Measurements from ENCODE around the gene PPRC1.
"Not testable (repeated sequence)": the region's sequence is repeated elsewhere in the genome, so short reads cannot be mapped to it uniquely, and the experiment has no call there.

PPRC1 gene

GRCh38 chr10:102188298-102188940, 55.6 kb downstream of the PPRC1 start:
- H3K9ac ChIP-seq (ENCODE audit: low read length): no peak overlapping the region
- no peaks in the 10 kb centered on the region for H3K4me1 ChIP-seq (ENCODE audit: control insufficient read depth, insufficient read depth, low read length)
- no peak overlapping the region for H3K4me3 ChIP-seq (ENCODE audit: low read length)

GRCh38 chr10:102188941-102189898, 56.4 kb downstream of the PPRC1 start:
- H3K9ac ChIP-seq (ENCODE audit: low read length); H3K4me1 ChIP-seq (ENCODE audit: control insufficient read depth, insufficient read depth, low read length): not testable (repeated sequence)

More at GRCh38 chr10:102188298-102188940, 55.6 kb downstream of the PPRC1 start:
- Histone ChIP-seq H3K27me3 (ENCODE audit: control insufficient read depth, insufficient read depth, low read length) (no peaks in the 10 kb centered on the region), H3K36me3 (ENCODE audit: control insufficient read depth, insufficient read depth, low read length) (no peaks in the 10 kb centered on the region), H3K9me3 (ENCODE audit: control insufficient read depth, low read length) (no peaks in the 10 kb centered on the region)

GRCh38 chr10:102191956-102192355, 59.1 kb downstream of the PPRC1 start:
- Histone ChIP-seq H3K9me3 (ENCODE audit: control insufficient read depth, low read length) (no peaks in the 10 kb centered on the region), H3K4me3 (ENCODE audit: low read length) (no peak overlapping the region), H3K9ac (ENCODE audit: low read length) (no peak overlapping the region), H3K27me3 (ENCODE audit: control insufficient read depth, insufficient read depth, low read length) (no peaks in the 10 kb centered on the region), H3K4me1 (ENCODE audit: control insufficient read depth, insufficient read depth, low read length) (no peaks in the 10 kb centered on the region), H3K36me3 (ENCODE audit: control insufficient read depth, insufficient read depth, low read length) (no peaks in the 10 kb centered on the region)

More at GRCh38 chr10:102188941-102189898, 56.4 kb downstream of the PPRC1 start:
- H3K27me3 ChIP-seq (ENCODE audit: control insufficient read depth, insufficient read depth, low read length); H3K36me3 ChIP-seq (ENCODE audit: control insufficient read depth, insufficient read depth, low read length); H3K9me3 ChIP-seq (ENCODE audit: control insufficient read depth, low read length); H3K4me3 ChIP-seq (ENCODE audit: low read length): not testable (repeated sequence)

GRCh38 chr10:102195296-102195870, 62.5 kb downstream of the PPRC1 start:
- Histone ChIP-seq H3K27me3 (ENCODE audit: control insufficient read depth, insufficient read depth, low read length) (no peaks in the 10 kb centered on the region), H3K9ac (ENCODE audit: low read length) (no peak overlapping the region), H3K36me3 (ENCODE audit: control insufficient read depth, insufficient read depth, low read length) (no peaks in the 10 kb centered on the region), H3K4me3 (ENCODE audit: low read length) (no peak overlapping the region), H3K9me3 (ENCODE audit: control insufficient read depth, low read length) (no peaks in the 10 kb centered on the region), H3K4me1 (ENCODE audit: control insufficient read depth, insufficient read depth, low read length) (no peaks in the 10 kb centered on the region)

GRCh38 chr10:102196893-102197292, 64.1 kb downstream of the PPRC1 start:
- H3K4me1 ChIP-seq (ENCODE audit: control insufficient read depth, insufficient read depth, low read length): no peaks in the 10 kb centered on the region
- H3K9ac ChIP-seq (ENCODE audit: low read length): no peak overlapping the region
- H3K27me3 ChIP-seq (ENCODE audit: control insufficient read depth, insufficient read depth, low read length): no peaks in the 10 kb centered on the region
- no peak overlapping the region for H3K4me3 ChIP-seq (ENCODE audit: low read length)
- H3K9me3 ChIP-seq (ENCODE audit: control insufficient read depth, low read length): no peaks in the 10 kb centered on the region
- no peaks in the 10 kb centered on the region for H3K36me3 ChIP-seq (ENCODE audit: control insufficient read depth, insufficient read depth, low read length)

- Histone ChIP-seq H3K36me3 (ENCODE audit: control insufficient read depth, insufficient read depth, low read length) (no peaks in the 10 kb centered on the region), H3K9ac (ENCODE audit: low read length) (no peak overlapping the region), H3K9me3 (ENCODE audit: control insufficient read depth, low read length) (no peaks in the 10 kb centered on the region), H3K4me3 (ENCODE audit: low read length) (no peak overlapping the region), H3K4me1 (ENCODE audit: control insufficient read depth, insufficient read depth, low read length) (no peaks in the 10 kb centered on the region), H3K27me3 (ENCODE audit: control insufficient read depth, insufficient read depth, low read length) (no peaks in the 10 kb centered on the region)
These were observed 65.2 kb downstream of the PPRC1 start for GRCh38 chr10:102198027-102198426.

All from mucosa of stomach (tissue), 1 donor.